ENCODE results near the gene ZMIZ1. TPM values are rescaled to one million over a fixed set of nuclear protein-coding genes. Genes with fewer than 3 reads are reported as not detected.

The ZMIZ1 gene
- total and polyA plus RNA-seq, 12 donors, result 6.6 to 113 (median 55.1) TPM

DNA sequence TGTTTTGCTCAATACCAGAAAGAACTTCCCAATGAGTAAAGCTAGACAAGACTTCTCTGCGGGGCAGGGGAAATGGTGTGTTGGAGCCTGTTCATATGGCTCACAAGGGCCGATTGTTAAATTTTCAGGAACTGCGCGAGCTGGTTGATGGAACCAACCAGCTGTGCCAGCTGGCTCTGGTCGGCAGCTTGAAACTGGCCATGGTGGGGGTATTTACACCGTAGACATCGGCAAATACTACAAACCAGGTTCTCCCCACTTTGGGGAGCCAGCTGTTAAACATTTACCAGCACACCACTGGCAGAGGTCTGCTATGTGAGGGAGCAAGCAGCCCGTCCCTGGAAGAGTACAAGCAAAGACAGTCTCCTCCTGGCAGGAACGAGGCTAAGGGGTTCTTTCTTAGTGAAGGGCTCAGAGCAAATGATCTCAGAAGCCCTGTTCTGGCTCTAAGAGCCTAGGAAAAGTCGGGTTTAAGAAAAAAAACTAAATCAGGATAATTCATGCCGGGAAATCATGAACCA, 8.8 kb upstream of the ZMIZ1 start:
- H3K27ac ChIP-seq, result no peak overlapping the region
- intact Hi-C loops (cut with DNase I), result loop anchor here (10.0 kb wide), 3 partner anchors 55 to 205 kb away; no protein-coding TSS in a partner anchor
- no peaks in the 10 kb centered on the region for H3K27me3 ChIP-seq
- H3K36me3 ChIP-seq (replicated peaks in 1 of 2), result no peaks in the 10 kb centered on the region
- H3K4me1 ChIP-seq (replicated peaks in 1 of 2), result no peaks in the 10 kb centered on the region
- no peaks in the 10 kb centered on the region for H3K9me3 ChIP-seq (replicated peaks in 1 of 3)
- peak in 4 of 7 donors; percentile 7 to 33 (median 12) for DNase-seq
- 81 to 90% (median 88%) methylated on average over 11 of the region's 11 CpGs for WGBS, 4 donors
- TF ChIP-seq CTCF (IDR thresholded peaks at IDR 0.05), result no peak
- no peak for TF ChIP-seq POLR2A (IDR thresholded peaks at IDR 0.05)
- H3K4me3 ChIP-seq, result no peak overlapping the region

GRCh38 chr10:79060641-79061255, 8.0 kb upstream of the ZMIZ1 start:
- H3K27me3 ChIP-seq, result no peaks in the 10 kb centered on the region
- H3K36me3 ChIP-seq (replicated peaks in 1 of 2), result no peaks in the 10 kb centered on the region
- intact Hi-C loops (cut with DNase I), result loop anchor here (10.0 kb wide), 2 partner anchors 56 to 86 kb away; no protein-coding TSS in a partner anchor
- WGBS, 4 donors, result 88 to 92% (median 90%) methylated on average over 6 to 7 of the region's 7 CpGs
- no peaks in the 10 kb centered on the region for H3K4me1 ChIP-seq (replicated peaks in 1 of 2)
- no peak for TF ChIP-seq POLR2A (IDR thresholded peaks at IDR 0.05)
- no peak for TF ChIP-seq CTCF (IDR thresholded peaks at IDR 0.05)
- H3K4me3 ChIP-seq, result no peak overlapping the region
- H3K27ac ChIP-seq, result no peak overlapping the region
- H3K9me3 ChIP-seq (replicated peaks in 1 of 3), result no peaks in the 10 kb centered on the region
- DNase-seq, result peak in 4 of 7 donors; percentile 2 to 46 (median 8)

GRCh38 chr10:79061441-79062315, 7.1 kb upstream of the ZMIZ1 start:
- no peak overlapping the region for H3K4me3 ChIP-seq
- H3K36me3 ChIP-seq (replicated peaks in 1 of 2), result no peaks in the 10 kb centered on the region
- H3K4me1 ChIP-seq (replicated peaks in 1 of 2), result no peaks in the 10 kb centered on the region
- intact Hi-C loops (cut with DNase I), result loop anchor here (10.0 kb wide), 2 partner anchors 57 to 87 kb away; no protein-coding TSS in a partner anchor
- no peaks in the 10 kb centered on the region for H3K27me3 ChIP-seq
- DNase-seq, result peak in 4 of 7 donors; percentile 5 to 49 (median 15)
- no peak for TF ChIP-seq CTCF (IDR thresholded peaks at IDR 0.05)
- no peak overlapping the region for H3K27ac ChIP-seq
- no peaks in the 10 kb centered on the region for H3K9me3 ChIP-seq (replicated peaks in 1 of 3)
- 84 to 89% (median 87%) methylated on average over 13 to 14 of the region's 14 CpGs for WGBS, 4 donors

- 64 to 87% (median 72%) methylated on average over 4 to 5 of the region's 5 CpGs for WGBS, 4 donors
- Histone ChIP-seq H3K4me3 (no peak overlapping the region), H3K9me3 (replicated peaks in 1 of 3) (no peaks in the 10 kb centered on the region), H3K36me3 (replicated peaks in 1 of 2) (no peaks in the 10 kb centered on the region), H3K27ac (no peak overlapping the region), H3K4me1 (replicated peaks in 1 of 2) (peaks cover 3 to 7% of the 10 kb centered on the region in 2 donors), H3K27me3 (no peaks in the 10 kb centered on the region)
- DNase-seq, result peak in 5 of 7 donors; percentile 0 to 43 (median 9)
- intact Hi-C loops (cut with DNase I), result loop anchor here (10.0 kb wide), 2 partner anchors 58 to 88 kb away; no protein-coding TSS in a partner anchor
- TF ChIP-seq CTCF (IDR thresholded peaks at IDR 0.05) (no peak), POLR2A (IDR thresholded peaks at IDR 0.05) (no peak)
Observed at GRCh38 chr10:79063071-79063491, 5.7 kb upstream of the ZMIZ1 start.

All from adrenal gland (tissue), 12 donors.